ENCODE results near the gene CYP2E1.

- no peak for TF ChIP-seq MTF1 (CRISPR knock-in tag; IDR thresholded peaks at IDR 0.05)
- no peak for TF ChIP-seq HCFC1 (IDR thresholded peaks at IDR 0.05; ENCODE audit: low read depth, low read length)
- TF ChIP-seq SUZ12 (IDR thresholded peaks at IDR 0.05; ENCODE audit: low read depth, low read length), result no peak
- TF ChIP-seq ATF3 (CRISPR knock-in tag; IDR thresholded peaks at IDR 0.05), result no peak
- no peak for TF ChIP-seq ARID2 (CRISPR knock-in tag; IDR thresholded peaks at IDR 0.05; ENCODE audit: borderline replicate concordance)
- no peak for TF ChIP-seq RAD21 (CRISPR knock-in tag; IDR thresholded peaks at IDR 0.05)
These were observed 40.0 kb downstream of the CYP2E1 start for GRCh38 chr10:133567119-133567518.
